ENCODE data around the gene LCOR. TPM values are rescaled to one million over a fixed set of nuclear protein-coding genes. Genes with fewer than 3 reads are reported as not detected.

Gene LCOR
- total and polyA plus RNA-seq, 9 of the 15 experiments (the other 6 are each of a cell fraction or from before 2014, with no cell fraction given) = 3.6 to 25.2 (median 14.4) TPM

DNA sequence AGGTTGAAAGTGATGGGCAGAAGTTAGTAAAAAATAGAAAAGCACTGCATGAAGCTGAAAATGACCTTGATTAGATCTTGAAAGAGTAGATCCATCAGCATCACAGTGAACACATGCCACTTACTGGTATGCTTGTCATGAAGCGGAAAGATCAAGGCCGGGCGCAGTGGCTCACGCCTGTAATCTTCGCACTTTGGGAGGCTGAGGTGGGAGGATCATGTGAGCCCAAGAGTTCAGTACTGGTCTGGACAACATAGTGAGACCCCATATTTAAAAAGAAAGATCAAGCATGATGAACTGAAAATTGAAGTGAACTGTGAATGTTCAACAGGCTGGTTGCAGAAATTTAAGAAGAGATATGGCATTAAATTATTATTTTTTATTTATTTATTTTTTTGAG lies 18.0 kb downstream of the LCOR start:
- ATAC-seq (no peak), DNase-seq (ENCODE audit: extremely low read depth in 1 of 4, low spot score in 3 of 4) (no peak), FAIRE-seq (no peak)
- no peak overlapping the region for H3K9ac ChIP-seq (ENCODE audit: insufficient read depth in 1 of 2, low read depth in 2 of 2, low read length in 2 of 2)
- H3K4me1 ChIP-seq (replicated peaks in 1 of 2; ENCODE audit: control insufficient read depth in 2 of 2, insufficient read depth in 2 of 2, low read length in 2 of 2) = no peaks in the 10 kb centered on the region
- peaks cover 3% of the 10 kb centered on the region; the same call in 1 of the 2 replicates for H4K20me1 ChIP-seq (replicated peaks; ENCODE audit: control insufficient read depth, insufficient read depth, low read length)
- H3K9me1 ChIP-seq (ENCODE audit: control insufficient read depth, insufficient read depth, low read length) = no peaks in the 10 kb centered on the region
- POLR2A ChIA-PET = interaction anchor here (0.6 to 1.4 kb wide), 3 partner anchors 10 to 142 kb away, joined by 3 to 5 read pairs (median 5); no protein-coding TSS in a partner anchor
- H3K79me2 ChIP-seq (ENCODE audit: control insufficient read depth, insufficient read depth, low read length) = peaks cover 93% of the 10 kb centered on the region
- intact Hi-C loops (cut with micrococcal nuclease) (no loop called here), in situ Hi-C loops (cut with MboI) (no loop called here)
- no peak overlapping the region for H2AFZ ChIP-seq (ENCODE audit: low read depth, low read length)
- no TSS peak for BruUV-seq (replicated peaks)
- CTCF ChIA-PET (ENCODE audit: low intra/inter-chr PET ratio) = no interaction called here
- H3K9me3 ChIP-seq (replicated peaks; ENCODE audit: control insufficient read depth, insufficient read depth, low read depth, low read length) = no peaks in the 10 kb centered on the region
- no peak overlapping the region for H3K4me2 ChIP-seq (ENCODE audit: insufficient read depth, low read length)
- peaks cover 2% of the 10 kb centered on the region; the same call in 1 of the 3 replicates for H3K36me3 ChIP-seq (ENCODE audit: control insufficient read depth, insufficient read depth, low read length)
- no peak for TF ChIP-seq LCOR (CRISPR knock-in tag; IDR thresholded peaks at IDR 0.05)
- TF ChIP-seq KLF13 (tag; IDR thresholded peaks at IDR 0.05; ENCODE audit: borderline replicate concordance, low read depth) = no peak
- no peak for TF ChIP-seq GATAD2B (IDR thresholded peaks at IDR 0.05; ENCODE audit: borderline replicate concordance)
- no peak for TF ChIP-seq MEF2A (IDR thresholded peaks at IDR 0.05; ENCODE audit: control insufficient read depth, low read depth, low read length)
- TF ChIP-seq CHD1 (IDR thresholded peaks at IDR 0.05; ENCODE audit: low read length) = no peak
- no peak for TF ChIP-seq KDM4B (IDR thresholded peaks at IDR 0.05; ENCODE audit: borderline replicate concordance in 2 of 2, low read depth in 1 of 2)
- no peak for TF ChIP-seq JUND (IDR thresholded peaks at IDR 0.05; ENCODE audit: borderline replicate concordance, low read depth, low read length)
- TF ChIP-seq JUND (tag; IDR thresholded peaks at IDR 0.05; ENCODE audit: borderline replicate concordance, low read depth, low read length) = no peak
- TF ChIP-seq, protein P1, sequence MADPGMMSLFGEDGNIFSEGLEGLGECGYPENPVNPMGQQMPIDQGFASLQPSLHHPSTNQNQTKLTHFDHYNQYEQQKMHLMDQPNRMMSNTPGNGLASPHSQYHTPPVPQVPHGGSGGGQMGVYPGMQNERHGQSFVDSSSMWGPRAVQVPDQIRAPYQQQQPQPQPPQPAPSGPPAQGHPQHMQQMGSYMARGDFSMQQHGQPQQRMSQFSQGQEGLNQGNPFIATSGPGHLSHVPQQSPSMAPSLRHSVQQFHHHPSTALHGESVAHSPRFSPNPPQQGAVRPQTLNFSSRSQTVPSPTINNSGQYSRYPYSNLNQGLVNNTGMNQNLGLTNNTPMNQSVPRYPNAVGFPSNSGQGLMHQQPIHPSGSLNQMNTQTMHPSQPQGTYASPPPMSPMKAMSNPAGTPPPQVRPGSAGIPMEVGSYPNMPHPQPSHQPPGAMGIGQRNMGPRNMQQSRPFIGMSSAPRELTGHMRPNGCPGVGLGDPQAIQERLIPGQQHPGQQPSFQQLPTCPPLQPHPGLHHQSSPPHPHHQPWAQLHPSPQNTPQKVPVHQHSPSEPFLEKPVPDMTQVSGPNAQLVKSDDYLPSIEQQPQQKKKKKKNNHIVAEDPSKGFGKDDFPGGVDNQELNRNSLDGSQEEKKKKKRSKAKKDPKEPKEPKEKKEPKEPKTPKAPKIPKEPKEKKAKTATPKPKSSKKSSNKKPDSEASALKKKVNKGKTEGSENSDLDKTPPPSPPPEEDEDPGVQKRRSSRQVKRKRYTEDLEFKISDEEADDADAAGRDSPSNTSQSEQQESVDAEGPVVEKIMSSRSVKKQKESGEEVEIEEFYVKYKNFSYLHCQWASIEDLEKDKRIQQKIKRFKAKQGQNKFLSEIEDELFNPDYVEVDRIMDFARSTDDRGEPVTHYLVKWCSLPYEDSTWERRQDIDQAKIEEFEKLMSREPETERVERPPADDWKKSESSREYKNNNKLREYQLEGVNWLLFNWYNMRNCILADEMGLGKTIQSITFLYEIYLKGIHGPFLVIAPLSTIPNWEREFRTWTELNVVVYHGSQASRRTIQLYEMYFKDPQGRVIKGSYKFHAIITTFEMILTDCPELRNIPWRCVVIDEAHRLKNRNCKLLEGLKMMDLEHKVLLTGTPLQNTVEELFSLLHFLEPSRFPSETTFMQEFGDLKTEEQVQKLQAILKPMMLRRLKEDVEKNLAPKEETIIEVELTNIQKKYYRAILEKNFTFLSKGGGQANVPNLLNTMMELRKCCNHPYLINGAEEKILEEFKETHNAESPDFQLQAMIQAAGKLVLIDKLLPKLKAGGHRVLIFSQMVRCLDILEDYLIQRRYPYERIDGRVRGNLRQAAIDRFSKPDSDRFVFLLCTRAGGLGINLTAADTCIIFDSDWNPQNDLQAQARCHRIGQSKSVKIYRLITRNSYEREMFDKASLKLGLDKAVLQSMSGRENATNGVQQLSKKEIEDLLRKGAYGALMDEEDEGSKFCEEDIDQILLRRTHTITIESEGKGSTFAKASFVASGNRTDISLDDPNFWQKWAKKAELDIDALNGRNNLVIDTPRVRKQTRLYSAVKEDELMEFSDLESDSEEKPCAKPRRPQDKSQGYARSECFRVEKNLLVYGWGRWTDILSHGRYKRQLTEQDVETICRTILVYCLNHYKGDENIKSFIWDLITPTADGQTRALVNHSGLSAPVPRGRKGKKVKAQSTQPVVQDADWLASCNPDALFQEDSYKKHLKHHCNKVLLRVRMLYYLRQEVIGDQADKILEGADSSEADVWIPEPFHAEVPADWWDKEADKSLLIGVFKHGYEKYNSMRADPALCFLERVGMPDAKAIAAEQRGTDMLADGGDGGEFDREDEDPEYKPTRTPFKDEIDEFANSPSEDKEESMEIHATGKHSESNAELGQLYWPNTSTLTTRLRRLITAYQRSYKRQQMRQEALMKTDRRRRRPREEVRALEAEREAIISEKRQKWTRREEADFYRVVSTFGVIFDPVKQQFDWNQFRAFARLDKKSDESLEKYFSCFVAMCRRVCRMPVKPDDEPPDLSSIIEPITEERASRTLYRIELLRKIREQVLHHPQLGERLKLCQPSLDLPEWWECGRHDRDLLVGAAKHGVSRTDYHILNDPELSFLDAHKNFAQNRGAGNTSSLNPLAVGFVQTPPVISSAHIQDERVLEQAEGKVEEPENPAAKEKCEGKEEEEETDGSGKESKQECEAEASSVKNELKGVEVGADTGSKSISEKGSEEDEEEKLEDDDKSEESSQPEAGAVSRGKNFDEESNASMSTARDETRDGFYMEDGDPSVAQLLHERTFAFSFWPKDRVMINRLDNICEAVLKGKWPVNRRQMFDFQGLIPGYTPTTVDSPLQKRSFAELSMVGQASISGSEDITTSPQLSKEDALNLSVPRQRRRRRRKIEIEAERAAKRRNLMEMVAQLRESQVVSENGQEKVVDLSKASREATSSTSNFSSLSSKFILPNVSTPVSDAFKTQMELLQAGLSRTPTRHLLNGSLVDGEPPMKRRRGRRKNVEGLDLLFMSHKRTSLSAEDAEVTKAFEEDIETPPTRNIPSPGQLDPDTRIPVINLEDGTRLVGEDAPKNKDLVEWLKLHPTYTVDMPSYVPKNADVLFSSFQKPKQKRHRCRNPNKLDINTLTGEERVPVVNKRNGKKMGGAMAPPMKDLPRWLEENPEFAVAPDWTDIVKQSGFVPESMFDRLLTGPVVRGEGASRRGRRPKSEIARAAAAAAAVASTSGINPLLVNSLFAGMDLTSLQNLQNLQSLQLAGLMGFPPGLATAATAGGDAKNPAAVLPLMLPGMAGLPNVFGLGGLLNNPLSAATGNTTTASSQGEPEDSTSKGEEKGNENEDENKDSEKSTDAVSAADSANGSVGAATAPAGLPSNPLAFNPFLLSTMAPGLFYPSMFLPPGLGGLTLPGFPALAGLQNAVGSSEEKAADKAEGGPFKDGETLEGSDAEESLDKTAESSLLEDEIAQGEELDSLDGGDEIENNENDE (IDR thresholded peaks at IDR 0.05; ENCODE audit: low read depth, low read length) = no peak
- no peak for TF ChIP-seq FOXK1 (CRISPR knock-in tag; IDR thresholded peaks at IDR 0.05; ENCODE audit: borderline replicate concordance)
- no peak for TF ChIP-seq TGIF2 (CRISPR knock-in tag; IDR thresholded peaks at IDR 0.05)
- TF ChIP-seq CCAR2 (IDR thresholded peaks at IDR 0.05; ENCODE audit: low read depth, low read length) = no peak
- no peak for TF ChIP-seq NFATC3 (IDR thresholded peaks at IDR 0.05)
- no peak overlapping the region for H3K4me3 ChIP-seq
- no peak overlapping the region for H3K27ac ChIP-seq (ENCODE audit: extremely low read depth, low read depth, low read length)
- H3K27me3 ChIP-seq (ENCODE audit: control insufficient read depth in 2 of 2, insufficient read depth in 2 of 2, low read length in 2 of 2) = no peaks in the 10 kb centered on the region
- 97% methylated on average over 5 of the region's 5 CpGs for WGBS (ENCODE audit: insufficient coverage, low coverage, missing lambda C conversion rate)
